CD4-positive, alpha-beta T cell treated with Interleukin-6 at 100 ng/mL for 8 hours (primary cell): ENCODE measurements around the gene UBA3.

ENCODE experiments used
- DNase-seq: peaks from one replicate; pipeline ENCODE4 v3.0.0-alpha.2; 2020; ENCODE audit warnings: mixed read lengths, low spot score

Gene UBA3

GRCh38 chr3:69080233-69080920, at the start of gene UBA3:
UBA3 (minus strand) TSS chr3:69080365; CDS start chr3:69080353, 12 bp downstream.
- peak; percentile 92 for DNase-seq

- no peak for DNase-seq
Measured at GRCh38 chr3:69129531-69129930, 49.4 kb upstream of the UBA3 start.

DNA sequence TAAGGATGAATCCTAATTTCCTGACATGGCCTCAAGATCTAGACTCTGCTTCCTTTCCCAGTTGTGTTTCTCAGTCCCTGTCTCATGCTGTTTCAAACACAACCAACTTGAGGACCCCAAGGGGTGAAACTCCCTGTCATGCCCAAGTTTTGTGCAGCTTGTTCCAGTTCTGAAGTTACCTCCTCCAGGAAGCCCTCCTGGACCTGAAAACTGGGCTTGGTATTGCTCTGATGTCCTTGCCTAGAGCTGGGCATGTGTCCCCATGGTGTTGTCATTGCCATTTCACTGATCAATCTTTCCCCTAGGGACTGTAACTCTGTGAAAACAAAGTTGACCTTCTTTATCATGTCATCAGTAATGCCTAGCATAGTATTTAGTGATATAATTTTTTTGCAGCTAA, 48.3 kb upstream of the UBA3 start:
- DNase-seq, result no peak

DNA sequence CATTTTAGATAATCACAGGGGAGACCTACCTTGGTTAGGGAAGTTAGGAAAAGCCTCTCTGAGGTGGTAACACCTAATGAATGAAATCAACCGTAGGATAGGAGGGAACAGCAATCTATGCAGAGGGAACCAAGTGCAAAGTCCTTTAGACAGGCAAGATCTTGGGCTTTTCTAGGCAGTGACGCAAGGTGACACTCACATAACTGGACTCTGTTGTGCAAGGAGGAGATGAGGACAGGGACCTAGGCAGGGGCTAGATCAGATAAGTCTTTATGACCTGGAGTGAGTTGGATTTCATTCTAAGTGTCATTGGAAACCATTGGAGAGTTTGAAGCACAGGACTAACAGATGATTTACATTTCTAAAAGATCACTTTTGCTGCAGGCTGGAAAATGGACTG, 46.8 kb upstream of the UBA3 start:
- no peak for DNase-seq

GRCh38 chr3:69126216-69126615, 46.1 kb upstream of the UBA3 start:
- DNase-seq, result no peak

DNA sequence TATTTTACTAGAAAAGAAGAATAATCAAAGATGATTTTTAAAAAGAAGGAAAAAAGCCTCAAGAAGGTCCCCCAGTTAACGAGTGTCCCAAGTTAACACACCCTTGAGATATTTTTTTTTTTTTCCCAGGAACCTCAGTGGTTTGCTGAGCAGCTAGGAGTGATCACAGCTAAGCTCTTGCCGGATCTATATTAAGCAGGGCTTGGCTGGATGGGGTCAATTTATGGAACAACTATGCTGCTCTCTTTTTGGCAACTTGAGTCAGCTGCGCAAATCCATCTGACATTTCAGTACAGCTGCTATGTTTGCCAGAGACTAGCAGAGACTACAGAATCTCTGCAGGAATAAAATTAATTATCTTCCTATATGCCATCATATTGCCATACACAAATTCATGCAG, 42.2 kb upstream of the UBA3 start, which contains the start of gene LMOD3:
TSS of gene LMOD3 (minus strand) at position 193 of the 400 bp plus-strand sequence. CDS start 209 bp downstream, outside the sequence.
- DNase-seq, result no peak

- DNase-seq, result no peak
Measured at GRCh38 chr3:69121950-69122349, 41.8 kb upstream of the UBA3 start.

GRCh38 chr3:69121513-69121912, 41.3 kb upstream of the UBA3 start:
- DNase-seq, result no peak

DNA sequence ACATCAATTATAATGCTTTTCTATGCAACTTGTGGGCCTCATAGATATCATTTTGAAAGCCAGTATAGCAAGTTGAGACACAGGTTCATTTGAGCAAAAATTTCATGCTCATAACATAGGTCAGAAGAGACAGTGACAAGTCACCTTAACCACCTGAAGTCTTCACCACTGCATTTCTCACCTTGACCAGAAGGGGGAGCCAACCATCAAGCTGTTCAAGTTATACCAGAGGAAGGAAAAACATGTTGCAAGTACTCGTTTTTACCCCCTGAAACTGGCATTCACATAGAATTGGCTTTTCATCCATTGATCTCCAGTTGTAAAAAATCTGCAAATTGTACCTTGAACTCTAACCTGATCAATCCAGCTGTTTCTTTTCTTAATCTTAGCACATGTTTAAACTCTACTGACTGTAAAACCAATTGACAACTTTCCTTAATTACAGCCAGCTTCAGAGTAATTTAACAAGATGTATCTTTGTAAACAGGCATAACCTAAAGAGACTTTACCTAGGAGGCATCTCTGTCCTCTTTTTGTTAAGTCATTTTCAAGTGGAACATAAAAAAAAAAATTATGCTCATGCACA, 40.8 kb upstream of the UBA3 start:
- DNase-seq, result peak; percentile 87

DNA sequence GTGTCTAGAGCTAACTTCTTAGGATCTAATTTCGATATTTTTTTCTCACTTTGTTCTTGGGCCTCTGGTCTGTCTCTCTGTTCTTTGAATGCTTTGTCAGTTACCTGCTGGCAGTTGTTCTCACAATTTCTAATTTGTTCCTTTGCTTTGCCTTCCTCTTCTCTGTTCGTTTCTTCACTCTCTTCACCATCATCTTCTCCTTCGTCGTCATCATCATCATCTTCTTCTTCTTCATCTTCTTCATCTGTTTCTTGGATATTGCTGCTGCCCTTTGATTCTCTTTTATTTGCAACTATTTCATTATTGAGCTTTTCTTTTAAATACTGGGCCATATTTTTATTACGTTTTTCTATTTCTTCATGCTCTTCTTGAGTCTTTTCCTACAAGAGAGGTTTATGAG, 39.5 kb upstream of the UBA3 start:
- DNase-seq, result no peak

DNA sequence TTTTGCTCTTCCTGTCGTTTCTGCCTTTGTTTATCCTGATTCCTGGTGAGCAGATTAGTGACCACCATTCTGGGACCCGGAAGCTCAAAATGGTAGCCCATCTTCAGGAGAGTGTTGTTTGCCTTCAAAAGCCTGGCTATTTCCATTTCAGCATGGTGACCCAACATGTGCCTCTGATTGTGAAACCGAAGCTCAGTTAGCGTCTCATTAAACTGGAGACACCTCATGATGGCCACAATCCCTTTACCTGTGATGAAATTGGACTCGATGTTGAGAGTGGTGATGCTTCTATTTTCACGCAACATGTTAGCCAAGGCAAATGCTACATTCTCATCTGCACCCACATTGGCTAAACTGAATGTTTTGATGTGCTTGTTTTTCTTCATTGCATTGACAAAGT, 39.0 kb upstream of the UBA3 start:
- no peak for DNase-seq

GRCh38 chr3:69118555-69118954, 38.4 kb upstream of the UBA3 start:
- DNase-seq, result no peak

DNA sequence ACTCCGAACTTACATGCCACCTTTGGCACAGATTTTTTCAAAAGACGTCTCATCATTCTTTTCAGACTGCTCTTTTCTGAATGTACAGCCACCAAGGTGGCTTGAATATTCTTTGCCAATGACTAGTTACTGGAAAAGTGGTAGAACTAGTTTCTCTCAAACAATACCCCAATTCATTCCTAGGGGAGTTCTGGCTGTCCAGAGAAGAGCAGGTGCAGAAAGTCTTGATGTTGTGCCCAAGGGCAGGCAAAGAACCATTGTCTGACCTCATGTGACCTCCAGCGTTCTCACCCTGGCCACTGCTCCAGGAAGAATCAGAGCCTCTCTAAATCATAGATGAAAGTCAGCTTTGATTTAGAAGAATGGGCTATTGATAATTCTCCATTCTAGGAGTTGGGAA, 36.7 kb upstream of the UBA3 start:
- DNase-seq, result no peak

GRCh38 chr3:69116162-69116561, 36.0 kb upstream of the UBA3 start:
- DNase-seq, result no peak

- no peak for DNase-seq
Measured at GRCh38 chr3:69115731-69116130, 35.6 kb upstream of the UBA3 start.

DNA sequence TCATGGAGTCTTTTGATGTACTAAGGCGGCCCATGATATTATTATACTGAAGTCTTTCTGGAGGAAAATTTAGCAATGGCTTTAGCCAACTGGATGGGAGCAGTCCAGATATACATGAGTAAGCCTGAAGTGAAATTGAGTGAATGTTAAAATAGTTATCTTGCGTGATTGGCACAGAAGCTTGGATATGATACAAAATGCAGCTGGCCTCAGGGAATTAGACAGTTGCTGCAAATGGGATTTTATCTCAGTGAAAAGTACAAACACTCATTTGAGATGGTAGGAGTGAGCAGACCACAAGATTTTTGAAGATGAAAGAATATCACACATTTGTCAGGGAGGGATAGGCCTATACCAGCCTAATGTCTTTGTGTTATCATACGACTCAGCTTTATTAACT, 33.4 kb upstream of the UBA3 start:
- no peak for DNase-seq

- DNase-seq, result no peak
Measured at GRCh38 chr3:69110941-69111546, 30.9 kb upstream of the UBA3 start.

GRCh38 chr3:69108811-69109210, 28.6 kb upstream of the UBA3 start:
- DNase-seq, result no peak

GRCh38 chr3:69107841-69108240, 27.7 kb upstream of the UBA3 start:
- no peak for DNase-seq

DNA sequence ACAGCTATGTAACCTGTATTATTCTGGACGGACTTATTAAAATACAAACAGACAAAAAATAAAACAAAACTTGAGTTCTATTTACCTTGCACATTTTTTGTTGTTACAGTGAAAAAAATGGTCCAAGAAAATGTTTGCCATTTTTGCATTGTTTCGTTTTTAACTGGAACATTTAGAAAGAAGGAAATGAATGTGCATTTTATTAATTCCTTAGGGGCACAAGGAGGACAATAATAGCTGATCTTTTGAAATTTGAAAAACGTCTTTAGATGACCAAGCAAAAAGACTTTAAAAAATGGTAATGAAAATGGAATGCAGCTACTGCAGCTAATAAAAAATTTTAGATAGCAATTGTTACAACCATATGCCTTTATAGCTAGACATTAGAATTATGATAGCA, 25.2 kb upstream of the UBA3 start:
- DNase-seq, result no peak

DNA sequence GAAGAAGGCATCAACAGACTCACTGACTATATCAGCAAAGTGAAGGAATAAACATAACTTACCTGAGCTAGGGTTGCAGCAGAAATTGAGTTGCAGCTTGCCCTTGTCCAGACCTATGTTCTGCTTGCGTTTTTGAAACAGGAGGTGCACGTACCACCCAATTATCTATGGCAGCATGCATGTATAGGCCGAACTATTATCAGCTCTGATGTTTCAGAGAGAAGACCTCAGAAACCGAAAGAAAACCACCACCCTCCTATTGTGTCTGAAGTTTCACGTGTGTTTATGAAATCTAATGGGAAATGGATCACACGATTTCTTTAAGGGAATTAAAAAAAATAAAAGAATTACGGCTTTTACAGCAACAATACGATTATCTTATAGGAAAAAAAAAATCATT, 24.4 kb upstream of the UBA3 start:
- DNase-seq, result no peak

GRCh38 chr3:69103123-69103522, 23.0 kb upstream of the UBA3 start:
- DNase-seq, result no peak

DNA sequence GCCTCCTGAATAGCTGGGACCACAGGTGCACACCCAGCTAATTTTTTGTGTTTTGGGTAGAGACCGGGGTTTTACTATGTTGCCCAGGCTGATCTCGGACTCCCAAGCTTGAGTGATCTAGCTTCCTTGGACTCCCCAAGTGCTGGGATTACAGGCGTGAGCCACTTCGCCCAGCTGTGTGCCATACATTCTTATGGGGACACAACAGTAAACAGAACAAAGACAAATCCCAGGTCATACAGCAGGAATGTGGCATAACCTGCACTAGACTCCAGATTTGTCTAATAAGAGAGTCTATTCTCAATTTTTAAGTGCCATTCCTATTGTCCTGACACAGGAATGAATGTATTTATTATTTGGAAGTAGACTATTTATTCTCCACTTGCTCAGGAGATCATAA, 22.2 kb upstream of the UBA3 start:
- DNase-seq, result no peak

DNA sequence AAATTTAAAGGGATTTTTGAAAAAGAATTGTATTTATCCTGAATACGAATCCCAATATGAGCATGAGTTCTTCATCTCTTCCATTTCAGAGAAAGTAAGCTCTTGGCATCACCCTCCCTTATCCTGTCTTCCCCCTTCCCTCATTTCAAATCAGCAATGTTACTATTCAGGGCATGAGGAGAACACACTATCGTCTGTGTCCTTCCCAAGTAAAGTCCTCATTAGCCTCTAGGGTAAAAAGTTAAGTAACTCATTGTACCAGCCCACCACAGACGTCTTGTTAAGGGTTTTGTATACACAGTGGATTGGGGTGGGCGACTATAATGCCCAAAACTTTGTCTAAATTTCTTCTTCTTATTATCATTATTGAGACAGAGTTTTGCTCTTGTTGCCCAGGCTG, 19.4 kb upstream of the UBA3 start:
- no peak for DNase-seq
